Measurements from ENCODE around the gene AUP1. TPM values are rescaled to one million over a fixed set of nuclear protein-coding genes. Genes with fewer than 3 reads are reported as not detected.

AUP1 gene
- total RNA-seq, 1 experiment from 2014 or later, result 91.5 TPM

DNA sequence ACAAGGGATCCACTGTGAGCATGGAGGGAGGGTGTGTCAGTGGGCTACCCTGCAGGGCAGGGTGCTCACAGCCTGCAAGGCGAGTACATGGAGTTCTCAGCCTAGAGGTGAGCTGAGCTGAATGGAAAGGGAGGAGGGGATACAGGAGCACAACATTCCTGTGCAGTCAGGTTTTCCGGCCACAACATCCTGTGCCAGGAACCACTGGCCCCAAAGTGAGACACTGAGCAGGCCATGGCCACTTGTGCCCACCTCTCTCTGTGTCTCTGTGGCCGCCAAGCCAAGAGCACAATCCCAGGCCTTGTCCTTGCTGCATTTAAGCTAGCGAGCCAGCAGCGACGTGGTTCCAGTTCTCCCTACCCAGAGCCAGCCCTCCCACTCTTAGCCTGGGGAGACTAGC lies 31.1 kb upstream of the AUP1 start:
- Histone ChIP-seq H3K79me2 (ENCODE audit: insufficient read depth, low read length) (no peaks in the 10 kb centered on the region), H4K91ac (ENCODE audit: insufficient read length, low read depth, low read length) (no peak overlapping the region), H3K4ac (ENCODE audit: low read depth, low read length) (no peak overlapping the region), H3K4me2 (ENCODE audit: insufficient read depth, insufficient read length, low read length) (peak overlapping the region; percentile 11), H2BK20ac (ENCODE audit: low read depth, low read length, poor library complexity, severe bottlenecking) (no peak overlapping the region), H3K14ac (ENCODE audit: insufficient read depth, low read length) (no peak overlapping the region), H2BK120ac (ENCODE audit: low read depth, low read length, poor library complexity, severe bottlenecking) (no peak overlapping the region), H2BK12ac (ENCODE audit: insufficient read length, low read depth, low read length) (no peak overlapping the region), H3K23ac (ENCODE audit: insufficient read length, low read depth, low read length) (no peak overlapping the region), H3K23me2 (ENCODE audit: insufficient read length, low read depth, low read length, poor library complexity, severe bottlenecking) (peaks cover 2% of the 10 kb centered on the region), H3K79me1 (ENCODE audit: insufficient read depth, low read depth, low read length, poor library complexity, severe bottlenecking) (no peaks in the 10 kb centered on the region), H2AFZ (ENCODE audit: low read length) (no peak overlapping the region), H3T11ph (ENCODE audit: low read length) (no peak overlapping the region), H4K8ac (replicated peaks; ENCODE audit: insufficient read length, low read depth, low read length) (no peak overlapping the region), H3K27ac (ENCODE audit: insufficient read length, low read depth, low read length) (no peak overlapping the region), H3K9me3 (ENCODE audit: control insufficient read depth, low read depth, low read length) (no peaks in the 10 kb centered on the region), H2BK15ac (ENCODE audit: low read depth, low read length) (no peak overlapping the region), H4K20me1 (ENCODE audit: control insufficient read depth, insufficient read depth, insufficient read length) (no peaks in the 10 kb centered on the region), H4K5ac (ENCODE audit: insufficient read length, low read depth, low read length) (no peak overlapping the region), H2BK5ac (ENCODE audit: insufficient read length, low read length) (no peak overlapping the region), H3K4me1 (ENCODE audit: insufficient read depth, low read length) (0 out of 2 replicates have a peak, but pooled peaks cover 3% of the 10 kb centered on the region), H3K9ac (ENCODE audit: extremely low read depth, insufficient read length, low read length) (no peak overlapping the region), H3K18ac (ENCODE audit: insufficient read length, low read depth, low read length) (no peak overlapping the region), H3K56ac (ENCODE audit: insufficient read length, low read depth, low read length) (no peak overlapping the region), H2AK5ac (ENCODE audit: insufficient read length, low read length) (no peak overlapping the region), H3K27me3 (ENCODE audit: insufficient read depth, low read length) (no peaks in the 10 kb centered on the region; the same call in 1 of the 2 replicates)
- H3K4me3 Mint-ChIP-seq, result peak overlapping the region in 1 of 2 experiments; percentile 23; a peak in 1 of 5 replicates
- no CpG with 5 or more reads among the region's 6 CpGs for WGBS (ENCODE audit: extremely low coverage, insufficient read length, low lambda C conversion rate)
- H3K27me3 Mint-ChIP-seq (ENCODE audit: low read depth), result peaks cover 29% of the 10 kb centered on the region
- H3K9me3 Mint-ChIP-seq, result no peaks in the 10 kb centered on the region
- no peak for DNase-seq
- peaks cover 10 to 14% of the 10 kb centered on the region in 2 experiments for H3K4me1 Mint-ChIP-seq
- H3K27ac Mint-ChIP-seq, result peak overlapping the region in 1 of 3 experiments; percentile 35; a peak in 1 of 7 replicates
- H3K36me3 Mint-ChIP-seq (ENCODE audit: insufficient read depth in 1 of 3, low read depth in 3 of 3), result peaks cover 0 to 16% (median 12%) of the 10 kb centered on the region in 3 experiments; a peak in 4 of 7 replicates
- TF ChIP-seq, protein P1, sequence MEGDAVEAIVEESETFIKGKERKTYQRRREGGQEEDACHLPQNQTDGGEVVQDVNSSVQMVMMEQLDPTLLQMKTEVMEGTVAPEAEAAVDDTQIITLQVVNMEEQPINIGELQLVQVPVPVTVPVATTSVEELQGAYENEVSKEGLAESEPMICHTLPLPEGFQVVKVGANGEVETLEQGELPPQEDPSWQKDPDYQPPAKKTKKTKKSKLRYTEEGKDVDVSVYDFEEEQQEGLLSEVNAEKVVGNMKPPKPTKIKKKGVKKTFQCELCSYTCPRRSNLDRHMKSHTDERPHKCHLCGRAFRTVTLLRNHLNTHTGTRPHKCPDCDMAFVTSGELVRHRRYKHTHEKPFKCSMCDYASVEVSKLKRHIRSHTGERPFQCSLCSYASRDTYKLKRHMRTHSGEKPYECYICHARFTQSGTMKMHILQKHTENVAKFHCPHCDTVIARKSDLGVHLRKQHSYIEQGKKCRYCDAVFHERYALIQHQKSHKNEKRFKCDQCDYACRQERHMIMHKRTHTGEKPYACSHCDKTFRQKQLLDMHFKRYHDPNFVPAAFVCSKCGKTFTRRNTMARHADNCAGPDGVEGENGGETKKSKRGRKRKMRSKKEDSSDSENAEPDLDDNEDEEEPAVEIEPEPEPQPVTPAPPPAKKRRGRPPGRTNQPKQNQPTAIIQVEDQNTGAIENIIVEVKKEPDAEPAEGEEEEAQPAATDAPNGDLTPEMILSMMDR (conservative IDR thresholded peaks at IDR 0.05), result no peak

Data from H9 (cell line).